Hepatocyte (in vitro differentiated cells): ENCODE results near the gene TLR9. TPM values are rescaled to one million over a fixed set of nuclear protein-coding genes. Genes with fewer than 3 reads are reported as not detected.

Source experiments
- DNase-seq: peaks from one replicate; pipeline ENCODE4 v3.0.0-alpha.2; 2016; ENCODE audit warnings: low spot score
- H2AFZ ChIP-seq: fragments of 200-600 bp; sonication (generic); 2 replicates; pipeline ENCODE4 v1.6.0; 2016; ENCODE audit warnings: antibody characterized with exemption, mild to moderate bottlenecking
- H3K27ac ChIP-seq: fragments of 200-600 bp; sonication (generic); 2 replicates; pipeline ENCODE4 v1.5.1; 2016; ENCODE audit warnings: mild to moderate bottlenecking
- H3K27me3 ChIP-seq: fragments of 200-600 bp; sonication (generic); 2 replicates; pipeline ENCODE4 v1.6.1; 2016
- H3K36me3 ChIP-seq: fragments of 200-600 bp; sonication (generic); replicated peaks from 2 replicates; pipeline ENCODE4 v1.5.1; 2016; ENCODE audit warnings: low read depth; ENCODE audit not compliant: insufficient read depth
- H3K4me1 ChIP-seq: fragments of 200-600 bp; sonication (generic); 2 replicates; pipeline ENCODE4 v1.5.1; 2016; ENCODE audit warnings: mild to moderate bottlenecking, moderate library complexity; ENCODE audit not compliant: insufficient read depth
- H3K4me2 ChIP-seq: fragments of 200-600 bp; sonication (generic); 2 replicates; pipeline ENCODE4 v1.6.0; 2016
- H3K4me3 ChIP-seq: fragments of 200-600 bp; sonication (generic); 2 replicates; pipeline ENCODE4 v1.5.1; 2016; ENCODE audit warnings: mild to moderate bottlenecking
- H3K79me2 ChIP-seq: fragments of 200-600 bp; sonication (generic); 2 replicates; pipeline ENCODE4 v1.6.0; 2017; ENCODE audit warnings: mild to moderate bottlenecking
- H3K9me2 ChIP-seq: fragments of 200-600 bp; sonication (generic); replicated peaks from 2 replicates; pipeline ENCODE4 v1.6.0; 2017; ENCODE audit warnings: mild to moderate bottlenecking; ENCODE audit not compliant: insufficient read depth
- H3K9me3 ChIP-seq: fragments of 200-600 bp; sonication (generic); 2 replicates; pipeline ENCODE4 v1.5.1; 2016; ENCODE audit warnings: low read depth, mild to moderate bottlenecking
- H4K20me1 ChIP-seq: fragments of 200-600 bp; sonication (generic); 2 replicates; pipeline ENCODE4 v1.6.0; 2016; ENCODE audit warnings: mild to moderate bottlenecking; ENCODE audit not compliant: insufficient read depth, poor library complexity, severe bottlenecking
- CTCF ChIP-seq: fragments of 200-600 bp; sonication (generic); IDR thresholded peaks from 2 replicates; pipeline ENCODE4 v1.5.1; 2016; ENCODE audit warnings: antibody characterized with exemption, mild to moderate bottlenecking; ENCODE audit not compliant: poor library complexity
- EZH2 ChIP-seq: fragments of 200-600 bp; sonication (generic); IDR thresholded peaks from 2 replicates; pipeline ENCODE4 v1.6.1; 2016; ENCODE audit warnings: antibody characterized with exemption, mild to moderate bottlenecking, borderline replicate concordance
- EZH2phosphoT487 ChIP-seq: fragments of 200-600 bp; sonication (generic); IDR thresholded peaks from one replicate; pipeline ENCODE4 v1.6.1; 2018; ENCODE audit warnings: antibody characterized with exemption, mild to moderate bottlenecking, low read depth, moderate library complexity; ENCODE audit not compliant: unreplicated experiment, severe bottlenecking
- WGBS: methylation state at CpG from one replicate; pipeline ENCODE4 v1.1.6; 2016; ENCODE audit warnings: low lambda C conversion rate; ENCODE audit errors: missing lambda C conversion rate; 5-methylcytosine and 5-hydroxymethylcytosine counted together
- polyA plus RNA-seq: library from polyadenylated mRNA; unstranded; fragments of >200 nt; fragmentation: Nextera tagmentation; extraction: Ambion mirVana; gene quantifications from 2 replicates; pipeline ENCODE4 v1.2.1, GENCODE V29; 2016
- total RNA-seq: library from RNA; depleted of rRNA; stranded (reverse); fragments of >200 nt; gene quantifications from 2 replicates; pipeline ENCODE4 v1.2.3, GENCODE V29; 2014

The TLR9 gene
- total and polyA plus RNA-seq, 2 experiments from 2014 or later = not detected

GRCh38 chr3:52191663-52192062 lies 33.8 kb downstream of the TLR9 start:
- Histone ChIP-seq H4K20me1 (no peaks in the 10 kb centered on the region), H3K27me3 (no peaks in the 10 kb centered on the region), H3K4me1 (peaks cover 9% of the 10 kb centered on the region), H3K9me2 (no peaks in the 10 kb centered on the region), H3K79me2 (no peaks in the 10 kb centered on the region), H2AFZ (no peak overlapping the region), H3K4me3 (no peak overlapping the region), H3K36me3 (no peaks in the 10 kb centered on the region), H3K9me3 (no peaks in the 10 kb centered on the region), H3K4me2 (no peak overlapping the region), H3K27ac (no peak overlapping the region)
- WGBS = 76% methylated on average over 4 of the region's 4 CpGs
- TF ChIP-seq CTCF (no peak), EZH2phosphoT487 (no peak), EZH2 (no peak)
- DNase-seq = no peak

- Histone ChIP-seq H3K4me1 (peaks cover 3% of the 10 kb centered on the region), H3K27ac (no peak overlapping the region), H3K9me3 (no peaks in the 10 kb centered on the region), H3K36me3 (no peaks in the 10 kb centered on the region), H3K4me2 (no peak overlapping the region), H2AFZ (no peak overlapping the region), H4K20me1 (no peaks in the 10 kb centered on the region), H3K79me2 (no peaks in the 10 kb centered on the region), H3K4me3 (no peak overlapping the region), H3K9me2 (no peaks in the 10 kb centered on the region), H3K27me3 (no peaks in the 10 kb centered on the region)
- no peak for DNase-seq
- TF ChIP-seq EZH2phosphoT487 (no peak), CTCF (no peak), EZH2 (no peak)
- WGBS = 84% methylated on average over 9 of the region's 9 CpGs
Observed at GRCh38 chr3:52190294-52191074, 35.0 kb downstream of the TLR9 start.

- no peak overlapping the region for H3K4me2 ChIP-seq
- H3K36me3 ChIP-seq = no peaks in the 10 kb centered on the region
- H3K9me3 ChIP-seq = no peaks in the 10 kb centered on the region
- H3K4me3 ChIP-seq = no peak overlapping the region
- no peaks in the 10 kb centered on the region for H3K27me3 ChIP-seq
- 64% methylated on average over 1 of the region's 1 CpG for WGBS
- no peaks in the 10 kb centered on the region for H4K20me1 ChIP-seq
- peak; percentile 19 for DNase-seq
- peaks cover 13% of the 10 kb centered on the region for H3K4me1 ChIP-seq
- H2AFZ ChIP-seq = no peak overlapping the region
- H3K27ac ChIP-seq = peak overlapping the region; percentile 75
- H3K9me2 ChIP-seq = no peaks in the 10 kb centered on the region
- H3K79me2 ChIP-seq = no peaks in the 10 kb centered on the region
- TF ChIP-seq CTCF (no peak), EZH2 (no peak), EZH2phosphoT487 (no peak)
Observed at GRCh38 chr3:52188556-52188955, 36.9 kb downstream of the TLR9 start.
